A673 (cell line): Measurements from ENCODE around the gene CCDC120. TPM values are rescaled to one million over a fixed set of nuclear protein-coding genes. Genes with fewer than 3 reads are reported as not detected.

Experiments used
- BruUV-seq: library from RNA; stranded (reverse); fragments of 400-500 nt; replicated peaks from 2 replicates; lab custom pipeline; 2021; lab: Mats Ljungman, UMichigan
- CTCF ChIA-PET: fragments of 300-600 bp; sonication (Branson Sonifier 250); formaldehyde crosslinking; loops from one replicate; lab custom pipeline; 2022; ENCODE audit warnings: antibody characterized with exemption; lab: Charles Lee
- POLR2A ChIA-PET: fragments of 300-600 bp; sonication (Branson Sonifier 250); formaldehyde crosslinking; loops from one replicate; lab custom pipeline; 2022; ENCODE audit warnings: antibody characterized with exemption; ENCODE audit not compliant: low non-redundant PET; lab: Charles Lee
- DNase-seq: peaks from one replicate; pipeline ENCODE4 v3.0.0-alpha.2; 2015; ENCODE audit warnings: low spot score
- H3K27ac ChIP-seq: fragments of 200-600 bp; sonication (generic); 2 replicates; pipeline ENCODE4 v1.5.1; 2016; ENCODE audit warnings: mixed run types, low read depth, mild to moderate bottlenecking, mixed read lengths, antibody characterized with exemption, low read length; ENCODE audit not compliant: poor library complexity, severe bottlenecking
- H3K27me3 ChIP-seq: fragments of 200-600 bp; sonication (generic); replicated peaks from 2 replicates; pipeline ENCODE4 v1.6.1; 2017; ENCODE audit warnings: mixed run types, low read depth, mild to moderate bottlenecking, mixed read lengths, antibody characterized with exemption, low read length; ENCODE audit not compliant: insufficient read depth, poor library complexity
- H3K36me3 ChIP-seq: fragments of 200-600 bp; sonication (generic); 2 replicates; pipeline ENCODE4 v1.6.1; 2016; ENCODE audit warnings: mixed run types, mild to moderate bottlenecking, mixed read lengths, antibody characterized with exemption, low read length; ENCODE audit not compliant: insufficient read depth, poor library complexity, severe bottlenecking
- H3K4me1 ChIP-seq: fragments of 200-600 bp; sonication (generic); 2 replicates; pipeline ENCODE4 v1.6.1; 2017; ENCODE audit warnings: mixed run types, mild to moderate bottlenecking, mixed read lengths, antibody characterized with exemption, low read length; ENCODE audit not compliant: insufficient read depth, poor library complexity, severe bottlenecking
- H3K4me3 ChIP-seq: fragments of 200-600 bp; sonication (generic); 2 replicates; pipeline ENCODE4 v1.5.1; 2016; ENCODE audit warnings: low read depth, mixed run types, mild to moderate bottlenecking, mixed read lengths, low read length; ENCODE audit not compliant: poor library complexity, severe bottlenecking
- H3K9me3 ChIP-seq: fragments of 200-600 bp; sonication (generic); 2 replicates; pipeline ENCODE4 v1.6.1; 2016; ENCODE audit warnings: mixed run types, low read depth, mild to moderate bottlenecking, mixed read lengths, antibody characterized with exemption, low read length; ENCODE audit not compliant: poor library complexity, severe bottlenecking
- EZH2 ChIP-seq: fragments of 200-600 bp; sonication (generic); IDR thresholded peaks from 2 replicates; pipeline ENCODE4 v1.6.1; 2017; ENCODE audit warnings: borderline replicate concordance, low read depth, mild to moderate bottlenecking, mixed read lengths, antibody characterized with exemption, low read length; ENCODE audit not compliant: poor library complexity, severe bottlenecking
- intact Hi-C: fragments of 100-400 bp; cut with micrococcal nuclease; formaldehyde crosslinking; loops from one replicate; pipeline ENCODE4 v1.10.0; 2022; ENCODE audit not compliant: unreplicated experiment
- total RNA-seq: library from RNA; stranded (reverse); gene quantifications from 2 replicates; pipeline ENCODE4 v1.2.3, GENCODE V29; 2021
- TF ChIP-seq, protein P1 (sequence below): fragments of 300-800, 200-600 bp; sonication (generic); conservative IDR thresholded peaks from 2 replicates; pipeline ENCODE4 v1.5.1; 2017; ENCODE audit warnings: low read depth, mild to moderate bottlenecking, antibody characterized with exemption, low read length, moderate library complexity, mixed read lengths

Gene CCDC120
- total RNA-seq, 1 experiment from 2014 or later, result 13.0 TPM

DNA sequence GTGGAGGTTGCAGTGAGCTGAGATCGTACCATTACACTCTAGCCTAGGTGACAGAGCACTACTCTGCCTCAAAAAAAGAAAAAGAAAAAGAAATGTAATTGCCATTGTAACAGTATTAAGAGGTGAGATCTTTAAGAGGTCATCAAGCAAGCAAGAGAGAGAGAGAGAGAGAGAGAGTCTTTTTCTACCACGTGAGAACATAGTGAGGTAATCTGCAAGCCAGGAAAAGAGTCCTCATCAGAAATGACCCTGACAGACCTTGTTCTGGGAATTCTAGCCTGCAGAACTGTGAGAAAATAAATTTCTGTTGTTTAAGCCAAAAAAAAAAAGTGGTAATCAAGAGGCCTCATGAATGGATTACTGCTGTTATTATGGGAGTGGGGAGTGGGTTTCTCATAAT, 49.8 kb downstream of the CCDC120 start:
- intact Hi-C loops, result no loop called here
- Histone ChIP-seq H3K4me1 (no peaks in the 10 kb centered on the region), H3K9me3 (no peaks in the 10 kb centered on the region), H3K4me3 (no peak overlapping the region), H3K27me3 (no peaks in the 10 kb centered on the region), H3K36me3 (peaks cover 1% of the 10 kb centered on the region), H3K27ac (no peak overlapping the region)
- no TSS peak for BruUV-seq
- POLR2A ChIA-PET, result no interaction called here
- TF ChIP-seq EZH2, result no peak
- TF ChIP-seq, protein P1, sequence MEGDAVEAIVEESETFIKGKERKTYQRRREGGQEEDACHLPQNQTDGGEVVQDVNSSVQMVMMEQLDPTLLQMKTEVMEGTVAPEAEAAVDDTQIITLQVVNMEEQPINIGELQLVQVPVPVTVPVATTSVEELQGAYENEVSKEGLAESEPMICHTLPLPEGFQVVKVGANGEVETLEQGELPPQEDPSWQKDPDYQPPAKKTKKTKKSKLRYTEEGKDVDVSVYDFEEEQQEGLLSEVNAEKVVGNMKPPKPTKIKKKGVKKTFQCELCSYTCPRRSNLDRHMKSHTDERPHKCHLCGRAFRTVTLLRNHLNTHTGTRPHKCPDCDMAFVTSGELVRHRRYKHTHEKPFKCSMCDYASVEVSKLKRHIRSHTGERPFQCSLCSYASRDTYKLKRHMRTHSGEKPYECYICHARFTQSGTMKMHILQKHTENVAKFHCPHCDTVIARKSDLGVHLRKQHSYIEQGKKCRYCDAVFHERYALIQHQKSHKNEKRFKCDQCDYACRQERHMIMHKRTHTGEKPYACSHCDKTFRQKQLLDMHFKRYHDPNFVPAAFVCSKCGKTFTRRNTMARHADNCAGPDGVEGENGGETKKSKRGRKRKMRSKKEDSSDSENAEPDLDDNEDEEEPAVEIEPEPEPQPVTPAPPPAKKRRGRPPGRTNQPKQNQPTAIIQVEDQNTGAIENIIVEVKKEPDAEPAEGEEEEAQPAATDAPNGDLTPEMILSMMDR, result no peak
- no peak for DNase-seq
- CTCF ChIA-PET, result no interaction called here

DNA sequence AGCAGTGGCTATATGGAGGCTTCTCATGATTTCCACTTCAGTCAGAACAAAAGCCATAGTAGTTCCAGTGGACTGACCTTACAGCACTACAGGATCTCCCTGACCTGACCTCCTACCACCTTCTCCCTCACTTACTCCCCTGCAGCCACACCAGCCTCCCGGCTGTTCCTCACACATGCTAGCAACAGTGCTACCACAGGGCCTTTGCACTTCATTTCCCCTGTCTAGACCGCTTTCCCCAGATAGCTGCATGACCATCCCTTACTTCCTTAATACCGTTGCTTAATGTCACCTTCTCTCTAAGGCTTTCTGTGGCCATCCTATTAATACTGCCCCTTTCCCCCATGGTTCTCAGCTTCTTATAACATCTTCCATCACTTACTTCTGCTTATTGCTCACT, 51.6 kb downstream of the CCDC120 start:
- Histone ChIP-seq H3K4me3 (no peak overlapping the region), H3K27ac (no peak overlapping the region), H3K27me3 (no peaks in the 10 kb centered on the region), H3K36me3 (peaks cover 5% of the 10 kb centered on the region), H3K4me1 (no peaks in the 10 kb centered on the region), H3K9me3 (no peaks in the 10 kb centered on the region)
- BruUV-seq, result no TSS peak
- no peak for DNase-seq
- TF ChIP-seq, protein P1, result no peak
- no peak for TF ChIP-seq EZH2
- POLR2A ChIA-PET, result no interaction called here
- intact Hi-C loops, result no loop called here
- CTCF ChIA-PET, result no interaction called here

DNA sequence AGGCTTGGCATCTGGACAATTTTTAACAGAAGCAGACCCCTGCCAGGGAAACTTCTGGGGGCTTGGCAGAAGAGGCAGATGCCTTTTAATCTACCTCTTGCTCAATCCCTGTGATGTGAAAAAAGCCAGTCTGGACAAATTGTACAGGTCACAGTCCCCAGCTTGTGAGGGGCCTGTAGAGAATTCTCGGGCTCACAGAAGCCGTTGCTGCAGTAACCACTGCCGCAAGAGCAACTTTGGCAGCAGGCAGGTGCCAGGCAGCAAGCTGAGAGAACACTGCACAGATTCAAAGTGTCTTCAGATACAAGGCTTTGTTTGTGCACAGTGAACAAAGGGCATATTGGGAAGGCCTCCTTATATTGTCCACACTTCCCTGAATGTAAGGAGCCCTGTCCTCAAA, 53.0 kb downstream of the CCDC120 start:
- Histone ChIP-seq H3K4me3 (no peak overlapping the region), H3K9me3 (no peaks in the 10 kb centered on the region), H3K27ac (no peak overlapping the region), H3K4me1 (no peaks in the 10 kb centered on the region), H3K36me3 (peaks cover 9% of the 10 kb centered on the region), H3K27me3 (no peaks in the 10 kb centered on the region)
- DNase-seq, result no peak
- no TSS peak for BruUV-seq
- POLR2A ChIA-PET, result no interaction called here
- CTCF ChIA-PET, result no interaction called here
- intact Hi-C loops, result no loop called here
- TF ChIP-seq, protein P1, result no peak
- TF ChIP-seq EZH2, result no peak
